Measurements from ENCODE around the gene ADORA2A.

The ADORA2A gene

GRCh38 chr22:24404561-24405275 is 22.7 kb upstream of the ADORA2A start:
- DNase-seq = no peak

GRCh38 chr22:24405631-24406321 is 21.6 kb upstream of the ADORA2A start:
- no peak for DNase-seq

- no peak for DNase-seq
Measured at GRCh38 chr22:24406322-24407277, 20.8 kb upstream of the ADORA2A start.

GRCh38 chr22:24407278-24407665 is 20.1 kb upstream of the ADORA2A start:
- DNase-seq = no peak

GRCh38 chr22:24407884-24408283 is 19.5 kb upstream of the ADORA2A start:
- no peak for DNase-seq

GRCh38 chr22:24408630-24409029 is 18.8 kb upstream of the ADORA2A start:
- DNase-seq = no peak

- no peak for DNase-seq
Measured at GRCh38 chr22:24409707-24410106, 17.7 kb upstream of the ADORA2A start.

- no peak for DNase-seq
Measured at GRCh38 chr22:24410110-24410856, 17.1 kb upstream of the ADORA2A start.

- DNase-seq = no peak
Measured at GRCh38 chr22:24411256-24412004, 16.0 kb upstream of the ADORA2A start.

- no peak for DNase-seq
Measured at GRCh38 chr22:24412274-24412673, 15.1 kb upstream of the ADORA2A start.

- no peak for DNase-seq
Measured at GRCh38 chr22:24413271-24413670, 14.1 kb upstream of the ADORA2A start.

- DNase-seq = no peak
Measured at GRCh38 chr22:24413736-24414385, 13.5 kb upstream of the ADORA2A start.

- no peak for DNase-seq
Measured at GRCh38 chr22:24414523-24414922, 12.9 kb upstream of the ADORA2A start.

- no peak for DNase-seq
Measured at GRCh38 chr22:24414984-24415945, 12.1 kb upstream of the ADORA2A start.

- no peak for DNase-seq
Measured at GRCh38 chr22:24416095-24416494, 11.3 kb upstream of the ADORA2A start.

GRCh38 chr22:24416611-24417010 is 10.8 kb upstream of the ADORA2A start:
- DNase-seq = no peak

- DNase-seq = no peak
Measured at GRCh38 chr22:24417200-24417599, 10.2 kb upstream of the ADORA2A start.

GRCh38 chr22:24417901-24418641 is 9.3 kb upstream of the ADORA2A start:
- DNase-seq = no peak

- DNase-seq = no peak
Measured at GRCh38 chr22:24418786-24419474, 8.5 kb upstream of the ADORA2A start.
